HCT116 (cell line): ENCODE data around the gene NKAIN4. TPM values are rescaled to one million over a fixed set of nuclear protein-coding genes. Genes with fewer than 3 reads are reported as not detected.

Experiments
- ATAC-seq: fragments of 200-7000 bp; cut with Tn5 transposase; 2 replicates; pipeline ENCODE4 v1.9.1; 2020; ENCODE audit warnings: mild to moderate bottlenecking, moderate library complexity
- BruUV-seq: library from RNA; stranded (reverse); fragments of 400-500 nt; replicated peaks from 2 replicates; lab custom pipeline; 2021; lab: Mats Ljungman, UMichigan
- CTCF ChIA-PET: fragments of 300-600 bp; sonication (Branson Sonifier 250); formaldehyde crosslinking; loops from one replicate; lab custom pipeline; 2021; ENCODE audit warnings: antibody characterized with exemption; lab: Charles Lee
- POLR2A ChIA-PET: fragments of 300-600, 350-600 bp; sonication (Branson Sonifier 250); formaldehyde crosslinking; loops from one replicate; lab custom pipeline; 2021; ENCODE audit warnings: antibody characterized with exemption; lab: Charles Lee
- RAD21 ChIA-PET, 2 experiments: fragments of 300-600 bp; sonication (Branson Sonifier 250); formaldehyde crosslinking; loops; one replicate each; lab custom pipeline; 2023; ENCODE audit warnings: low total read pairs in 2 of 2; ENCODE audit not compliant: uncharacterized antibody in 2 of 2, unreplicated experiment in 2 of 2, low non-redundant PET in 1 of 2; lab: Charles Lee
- DNase-seq: peaks from one replicate; pipeline ENCODE4 v3.0.0-alpha.2; 2010; ENCODE audit warnings: low read depth, low spot score
- H2AFZ ChIP-seq: fragments of 200-600 bp; shearing (Covaris generic), sonication (generic); 2 replicates; pipeline ENCODE4 v1.6.1; 2017; ENCODE audit warnings: low read depth, mixed run types, mixed read lengths, antibody characterized with exemption, low read length; ENCODE audit not compliant: poor library complexity, severe bottlenecking
- H3K27ac ChIP-seq: 2 replicates; pipeline ENCODE4 v1.5.1; 2012; ENCODE audit warnings: low read depth, low read length
- H3K27me3 ChIP-seq: fragments of 200-600 bp; sonication (generic); 2 replicates; pipeline ENCODE4 v1.6.1; 2016; ENCODE audit warnings: mixed run types, low read length, mixed read lengths; ENCODE audit not compliant: insufficient read depth
- H3K36me3 ChIP-seq, 2 experiments: fragments of 200-500 bp in 1 of 2; fragments of 200-600 bp in 1 of 2; sonication (Bioruptor generic) in 1 of 2; sonication (generic) in 1 of 2; 2 replicates each; pipeline versions ENCODE4 v1.5.1 to v1.6.1; 2014 to 2016; ENCODE audit warnings: low read length in 2 of 2, inconsistent platforms in 1 of 2, mixed read lengths in 1 of 2, mixed run types in 1 of 2; ENCODE audit not compliant: insufficient read depth in 2 of 2, control insufficient read depth in 1 of 2
- H3K4me1 ChIP-seq, 2 experiments: fragments of 200-600 bp in 1 of 2; sonication (generic) in 1 of 2; 2 replicates each; pipeline versions ENCODE4 v1.5.1 to v1.6.1; 2012 to 2017; ENCODE audit warnings: low read length in 2 of 2, inconsistent platforms in 1 of 2, mild to moderate bottlenecking in 1 of 2, mixed read lengths in 1 of 2, mixed run types in 1 of 2, moderate library complexity in 1 of 2; ENCODE audit not compliant: insufficient read depth in 2 of 2, control insufficient read depth in 1 of 2
- H3K4me2 ChIP-seq: fragments of 200-600 bp; sonication (generic); 2 replicates; pipeline ENCODE4 v1.6.1; 2017; ENCODE audit warnings: mixed run types, low read length, mixed read lengths
- H3K4me3 ChIP-seq, 2 experiments: fragments of 200-600 bp in 1 of 2; sonication (generic) in 1 of 2; replicated peaks in 1 of 2; 2 replicates each; pipeline ENCODE4 v1.5.1; 2011 to 2016; ENCODE audit warnings: low read length in 2 of 2, control low read depth in 1 of 2, low read depth in 1 of 2, mild to moderate bottlenecking in 1 of 2, mixed read lengths in 1 of 2, mixed run types in 1 of 2
- H3K79me2 ChIP-seq: fragments of 200-600 bp; sonication (generic); 2 replicates; pipeline ENCODE4 v1.6.1; 2017; ENCODE audit warnings: mild to moderate bottlenecking, mixed run types, low read length, moderate library complexity, mixed read lengths; ENCODE audit not compliant: insufficient read depth
- H3K9ac ChIP-seq: fragments of 200-600 bp; sonication (generic); 2 replicates; pipeline ENCODE4 v1.6.1; 2016; ENCODE audit warnings: low read length, mixed read lengths
- H3K9me2 ChIP-seq: fragments of 200-600 bp; sonication (generic), shearing (Covaris generic); 2 replicates; pipeline ENCODE4 v1.6.1; 2017; ENCODE audit warnings: mixed run types, mild to moderate bottlenecking, moderate library complexity; ENCODE audit not compliant: insufficient read depth
- H3K9me3 ChIP-seq, 2 experiments: fragments of 200-500 bp in 1 of 2; fragments of 200-600 bp in 1 of 2; sonication (Bioruptor generic) in 1 of 2; sonication (generic) in 1 of 2; 2 replicates each; pipeline ENCODE4 v1.6.1; 2014 to 2017; ENCODE audit warnings: low read length in 2 of 2, mixed read lengths in 2 of 2, inconsistent platforms in 1 of 2, low read depth in 1 of 2, mild to moderate bottlenecking in 1 of 2, mixed run types in 1 of 2, moderate library complexity in 1 of 2; ENCODE audit not compliant: control insufficient read depth in 1 of 2, insufficient read depth in 1 of 2
- H4K20me1 ChIP-seq: fragments of 200-600 bp; sonication (generic), shearing (Covaris generic); 2 replicates; pipeline ENCODE4 v1.6.1; 2017; ENCODE audit warnings: mixed run types, mild to moderate bottlenecking, moderate library complexity; ENCODE audit not compliant: insufficient read depth
- ATF3 ChIP-seq: IDR thresholded peaks from 2 replicates; pipeline ENCODE4 v1.6.1; 2012
- CTCF ChIP-seq, 3 experiments: fragments of 200-600 bp in 1 of 3; sonication (generic) in 1 of 3; IDR thresholded peaks in 2 of 3; conservative IDR thresholded peaks in 1 of 3; 2 replicates each; pipeline ENCODE4 v1.5.1; 2012 to 2017; ENCODE audit warnings: low read depth in 2 of 3, low read length in 2 of 3, antibody characterized with exemption in 1 of 3, borderline replicate concordance in 1 of 3, control low read depth in 1 of 3, mild to moderate bottlenecking in 1 of 3, mixed read lengths in 1 of 3, mixed run types in 1 of 3, moderate library complexity in 1 of 3; ENCODE audit not compliant: insufficient read depth in 1 of 3
- MAX ChIP-seq: IDR thresholded peaks from 2 replicates; pipeline ENCODE4 v1.6.1; 2012
- POLR2AphosphoS5 ChIP-seq: IDR thresholded peaks from 2 replicates; pipeline ENCODE4 v1.6.1; 2011; ENCODE audit warnings: mild to moderate bottlenecking, low read depth, low read length, moderate library complexity
- RAD21 ChIP-seq: IDR thresholded peaks from 2 replicates; pipeline ENCODE4 v1.6.1; 2012; ENCODE audit warnings: low read depth, mild to moderate bottlenecking
- REST ChIP-seq: IDR thresholded peaks from 2 replicates; pipeline ENCODE4 v1.6.1; 2012; ENCODE audit warnings: low read depth
- SP1 ChIP-seq: IDR thresholded peaks from 2 replicates; pipeline ENCODE4 v1.6.1; 2012; ENCODE audit warnings: low read depth
- YY1 ChIP-seq: IDR thresholded peaks from 2 replicates; pipeline ENCODE4 v1.6.1; 2011; ENCODE audit warnings: low read length, low read depth, moderate library complexity, mild to moderate bottlenecking; ENCODE audit not compliant: insufficient replicate concordance; ENCODE audit errors: extremely low read depth
- ZBTB33 ChIP-seq: IDR thresholded peaks from 2 replicates; pipeline ENCODE4 v1.6.1; 2011; ENCODE audit warnings: mild to moderate bottlenecking, low read length, moderate library complexity; ENCODE audit not compliant: insufficient replicate concordance; ENCODE audit errors: extremely low read depth
- ZFX ChIP-seq: fragments of 450-650 bp; IDR thresholded peaks from 2 replicates; pipeline ENCODE4 v1.6.1; 2017
- ZNF274 ChIP-seq: fragments of 200-500 bp; sonication (Bioruptor generic); IDR thresholded peaks from 2 replicates; pipeline ENCODE4 v1.6.1; 2014; ENCODE audit warnings: mild to moderate bottlenecking, low read depth, low read length, inconsistent platforms
- intact Hi-C: fragments of 100-400 bp; cut with micrococcal nuclease; formaldehyde crosslinking; loops from 2 replicates; pipeline ENCODE4 v1.10.0; 2022
- total RNA-seq: library from RNA; stranded (reverse); gene quantifications from one replicate; pipeline ENCODE4 v1.2.1, GENCODE V29; 2021; ENCODE audit not compliant: unreplicated experiment

Gene NKAIN4
- total RNA-seq, 1 experiment from 2014 or later, result not detected

- RAD21 ChIA-PET, result no interaction called here
- no peak for ATAC-seq
- no peak for TF ChIP-seq SP1
- no peak for TF ChIP-seq ZNF274
- TF ChIP-seq ZFX, result no peak
- TF ChIP-seq RAD21, result no peak
- TF ChIP-seq REST, result no peak
- no peak; the same call in 1 of the 2 replicates for TF ChIP-seq MAX
- TF ChIP-seq ATF3, result no peak
- TF ChIP-seq YY1, result no peak
- no peak for TF ChIP-seq ZBTB33
- TF ChIP-seq CTCF (IDR thresholded peaks at IDR 0.05 in 2 of 3, conservative IDR thresholded peaks at IDR 0.05 in 1 of 3; ENCODE audit: borderline replicate concordance in 1 of 3, insufficient read depth in 1 of 3, low read depth in 2 of 3, low read length in 2 of 3), result no peak
- TF ChIP-seq POLR2AphosphoS5, result no peak
- TF ChIP-seq, all 23 proteins: peak for 0
- Histone ChIP-seq H3K4me2 (no peak overlapping the region), H3K4me3 (no peak overlapping the region), H3K27ac (no peak overlapping the region), H3K36me3 (no peaks in the 10 kb centered on the region), H4K20me1 (no peaks in the 10 kb centered on the region), H3K9ac (no peak overlapping the region), H3K9me3 (no peaks in the 10 kb centered on the region), H3K79me2 (no peaks in the 10 kb centered on the region), H3K9me2 (no peaks in the 10 kb centered on the region), H3K4me1 (peaks cover 20 to 45% of the 10 kb centered on the region in 2 experiments), H3K27me3 (no peaks in the 10 kb centered on the region), H2AFZ (no peak overlapping the region)
- POLR2A ChIA-PET, result interaction anchor here (0.6 kb wide), 1 partner anchor 10 kb away, joined by 3 read pairs; no protein-coding TSS in a partner anchor
- no peak for DNase-seq
- CTCF ChIA-PET, result interaction anchor here (0.6 to 4.3 kb wide), 2 partner anchors 8 to 54 kb away, joined by 3 to 107 read pairs; partner anchors contain the start of gene BIRC7
- intact Hi-C loops, result no loop called here
- BruUV-seq, result no TSS peak
Observed at GRCh38 chr20:63226042-63226943, 28.0 kb downstream of the NKAIN4 start.
